WERI-Rb-1 (cell line): ENCODE measurements around the gene KLRF2.

Experiments
- DNase-seq: peaks from one replicate; pipeline ENCODE4 v3.0.0-alpha.2; 2020
- H3K27ac ChIP-seq: fragments of 250-450 bp; sonication (Bioruptor Pico); 2 replicates; pipeline ENCODE4 v1.5.1; 2020; ENCODE audit warnings: mild to moderate bottlenecking, moderate library complexity
- H3K27me3 ChIP-seq: fragments of 250-450 bp; sonication (Bioruptor Pico); 2 replicates; pipeline ENCODE4 v1.5.1; 2021; ENCODE audit warnings: mild to moderate bottlenecking, low read depth, moderate library complexity; ENCODE audit not compliant: insufficient read depth, severe bottlenecking
- H3K36me3 ChIP-seq: fragments of 250-450 bp; sonication (Bioruptor Pico); 2 replicates; pipeline ENCODE4 v1.5.1; 2020; ENCODE audit warnings: mild to moderate bottlenecking, moderate library complexity
- H3K4me3 ChIP-seq: 2 replicates; pipeline ENCODE4 v1.5.1; 2011; ENCODE audit warnings: low read depth, mild to moderate bottlenecking, control low read depth, low read length
- H3K9me3 ChIP-seq: fragments of 250-450 bp; sonication (Bioruptor Pico); 2 replicates; pipeline ENCODE4 v1.5.1; 2021; ENCODE audit warnings: mild to moderate bottlenecking, moderate library complexity; ENCODE audit not compliant: severe bottlenecking
- TF ChIP-seq, protein P1 (sequence below): IDR thresholded peaks from 2 replicates; pipeline ENCODE4 v1.5.1; 2011; ENCODE audit warnings: low read depth, mild to moderate bottlenecking, control low read depth, inconsistent platforms, low read length

The KLRF2 gene

GRCh38 chr12:9941838-9942237 is 60.5 kb downstream of the KLRF2 start:
- TF ChIP-seq, protein P1, sequence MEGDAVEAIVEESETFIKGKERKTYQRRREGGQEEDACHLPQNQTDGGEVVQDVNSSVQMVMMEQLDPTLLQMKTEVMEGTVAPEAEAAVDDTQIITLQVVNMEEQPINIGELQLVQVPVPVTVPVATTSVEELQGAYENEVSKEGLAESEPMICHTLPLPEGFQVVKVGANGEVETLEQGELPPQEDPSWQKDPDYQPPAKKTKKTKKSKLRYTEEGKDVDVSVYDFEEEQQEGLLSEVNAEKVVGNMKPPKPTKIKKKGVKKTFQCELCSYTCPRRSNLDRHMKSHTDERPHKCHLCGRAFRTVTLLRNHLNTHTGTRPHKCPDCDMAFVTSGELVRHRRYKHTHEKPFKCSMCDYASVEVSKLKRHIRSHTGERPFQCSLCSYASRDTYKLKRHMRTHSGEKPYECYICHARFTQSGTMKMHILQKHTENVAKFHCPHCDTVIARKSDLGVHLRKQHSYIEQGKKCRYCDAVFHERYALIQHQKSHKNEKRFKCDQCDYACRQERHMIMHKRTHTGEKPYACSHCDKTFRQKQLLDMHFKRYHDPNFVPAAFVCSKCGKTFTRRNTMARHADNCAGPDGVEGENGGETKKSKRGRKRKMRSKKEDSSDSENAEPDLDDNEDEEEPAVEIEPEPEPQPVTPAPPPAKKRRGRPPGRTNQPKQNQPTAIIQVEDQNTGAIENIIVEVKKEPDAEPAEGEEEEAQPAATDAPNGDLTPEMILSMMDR, result no peak
- Histone ChIP-seq H3K9me3 (no peaks in the 10 kb centered on the region), H3K36me3 (no peaks in the 10 kb centered on the region), H3K27me3 (no peaks in the 10 kb centered on the region), H3K4me3 (no peak overlapping the region), H3K27ac (no peak overlapping the region)
- DNase-seq, result no peak

- Histone ChIP-seq H3K27ac (no peak overlapping the region), H3K36me3 (no peaks in the 10 kb centered on the region), H3K4me3 (no peak overlapping the region), H3K27me3 (no peaks in the 10 kb centered on the region), H3K9me3 (no peaks in the 10 kb centered on the region)
- no peak for DNase-seq
- TF ChIP-seq, protein P1, result no peak
These were observed 62.0 kb downstream of the KLRF2 start for GRCh38 chr12:9943240-9943639.

DNA sequence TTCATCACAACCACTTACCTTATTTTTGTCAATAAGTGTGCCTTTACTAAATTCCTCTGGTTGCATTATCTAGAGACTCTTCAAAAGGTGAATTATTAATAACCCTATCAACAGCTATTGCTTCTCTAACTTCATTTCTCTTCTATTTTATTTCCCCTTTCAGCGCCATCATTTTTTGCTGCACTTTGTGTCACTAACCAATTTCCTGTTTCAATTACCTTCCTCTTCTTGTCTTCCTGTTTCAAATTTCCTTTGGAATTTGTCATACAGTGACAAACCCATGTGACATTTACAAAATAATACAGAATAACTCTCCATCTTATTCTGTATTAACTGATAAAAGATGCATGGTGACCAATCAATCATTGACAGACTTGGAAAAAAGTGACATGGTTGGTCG is 63.1 kb downstream of the KLRF2 start:
- TF ChIP-seq, protein P1, result no peak
- Histone ChIP-seq H3K27me3 (no peaks in the 10 kb centered on the region), H3K36me3 (no peaks in the 10 kb centered on the region), H3K4me3 (no peak overlapping the region), H3K27ac (no peak overlapping the region), H3K9me3 (no peaks in the 10 kb centered on the region)
- DNase-seq, result no peak
